NCI-H2107 treated with DMSO at 0.1 percent for 48 hours (cell line): ENCODE data around the gene CPM.

ENCODE experiments used
- DNase-seq: peaks from one replicate; lab custom pipeline; 2025; ENCODE audit not compliant: unreplicated experiment; lab: John Stamatoyannopoulos, UW

CPM gene

GRCh38 chr12:68908076-68908475, 24.9 kb downstream of the CPM start:
- DNase-seq, result no peak

- DNase-seq, result no peak
Measured at GRCh38 chr12:68905733-68906132, 27.2 kb downstream of the CPM start.

- DNase-seq, result no peak
Measured at GRCh38 chr12:68904351-68904962, 28.5 kb downstream of the CPM start.

- DNase-seq, result no peak
Measured at GRCh38 chr12:68903511-68903910, 29.5 kb downstream of the CPM start.

- DNase-seq, result no peak
Measured at GRCh38 chr12:68901551-68901950, 31.4 kb downstream of the CPM start.

GRCh38 chr12:68901145-68901544, 31.8 kb downstream of the CPM start:
- no peak for DNase-seq

GRCh38 chr12:68900241-68900640, 32.7 kb downstream of the CPM start:
- DNase-seq, result no peak

GRCh38 chr12:68899251-68899771, 33.7 kb downstream of the CPM start:
- DNase-seq, result no peak

GRCh38 chr12:68896881-68897540, 36.0 kb downstream of the CPM start:
- no peak for DNase-seq

GRCh38 chr12:68894276-68894855, 38.6 kb downstream of the CPM start:
- DNase-seq, result no peak

- DNase-seq, result no peak
Measured at GRCh38 chr12:68893741-68894140, 39.2 kb downstream of the CPM start.

- DNase-seq, result no peak
Measured at GRCh38 chr12:68893201-68893600, 39.8 kb downstream of the CPM start.

- no peak for DNase-seq
Measured at GRCh38 chr12:68891141-68891540, 41.8 kb downstream of the CPM start.

GRCh38 chr12:68890701-68891113, 42.3 kb downstream of the CPM start:
- DNase-seq, result no peak

- DNase-seq, result no peak
Measured at GRCh38 chr12:68888243-68888642, 44.7 kb downstream of the CPM start.

GRCh38 chr12:68887641-68888040, 45.3 kb downstream of the CPM start:
- no peak for DNase-seq

GRCh38 chr12:68886636-68887572, 46.1 kb downstream of the CPM start:
- DNase-seq, result no peak

GRCh38 chr12:68885381-68885780, 47.6 kb downstream of the CPM start:
- DNase-seq, result no peak

GRCh38 chr12:68884251-68884650, 48.7 kb downstream of the CPM start:
- DNase-seq, result no peak

- DNase-seq, result no peak
Measured at GRCh38 chr12:68883151-68883550, 49.8 kb downstream of the CPM start.

- DNase-seq, result no peak
Measured at GRCh38 chr12:68882251-68882964, 50.6 kb downstream of the CPM start.
